ENCODE data around the gene RAC3.

RAC3 gene

GRCh38 chr17:81999976-82000802, 31.3 kb upstream of the RAC3 start:
- no peak for DNase-seq

- DNase-seq = no peak
Measured at GRCh38 chr17:82000803-82001570, 30.5 kb upstream of the RAC3 start.

DNA sequence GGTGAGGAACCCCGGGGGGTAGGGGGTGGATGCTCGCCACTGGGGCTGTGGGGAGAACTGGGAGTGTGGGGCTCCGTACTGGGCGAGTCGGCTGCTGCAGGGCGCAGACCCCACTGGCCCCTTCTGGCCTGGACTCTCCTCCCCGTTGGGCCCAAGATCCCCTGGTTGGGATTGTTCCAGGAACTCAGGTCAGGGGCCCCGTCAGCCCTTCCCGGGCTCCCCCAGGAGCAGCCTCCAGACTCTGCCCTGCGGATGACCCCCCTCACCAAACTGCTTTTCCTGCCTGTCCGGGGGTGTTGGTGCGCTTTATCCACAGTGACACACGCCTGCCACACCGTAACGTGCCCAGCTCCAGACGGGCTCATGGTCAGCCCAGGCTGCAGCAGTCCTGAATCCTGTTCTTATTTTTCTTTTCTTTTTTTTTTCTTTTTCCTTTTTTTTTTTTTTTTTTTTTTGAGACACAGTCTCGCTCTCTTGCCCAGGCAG, 29.9 kb upstream of the RAC3 start:
- no peak for DNase-seq

DNA sequence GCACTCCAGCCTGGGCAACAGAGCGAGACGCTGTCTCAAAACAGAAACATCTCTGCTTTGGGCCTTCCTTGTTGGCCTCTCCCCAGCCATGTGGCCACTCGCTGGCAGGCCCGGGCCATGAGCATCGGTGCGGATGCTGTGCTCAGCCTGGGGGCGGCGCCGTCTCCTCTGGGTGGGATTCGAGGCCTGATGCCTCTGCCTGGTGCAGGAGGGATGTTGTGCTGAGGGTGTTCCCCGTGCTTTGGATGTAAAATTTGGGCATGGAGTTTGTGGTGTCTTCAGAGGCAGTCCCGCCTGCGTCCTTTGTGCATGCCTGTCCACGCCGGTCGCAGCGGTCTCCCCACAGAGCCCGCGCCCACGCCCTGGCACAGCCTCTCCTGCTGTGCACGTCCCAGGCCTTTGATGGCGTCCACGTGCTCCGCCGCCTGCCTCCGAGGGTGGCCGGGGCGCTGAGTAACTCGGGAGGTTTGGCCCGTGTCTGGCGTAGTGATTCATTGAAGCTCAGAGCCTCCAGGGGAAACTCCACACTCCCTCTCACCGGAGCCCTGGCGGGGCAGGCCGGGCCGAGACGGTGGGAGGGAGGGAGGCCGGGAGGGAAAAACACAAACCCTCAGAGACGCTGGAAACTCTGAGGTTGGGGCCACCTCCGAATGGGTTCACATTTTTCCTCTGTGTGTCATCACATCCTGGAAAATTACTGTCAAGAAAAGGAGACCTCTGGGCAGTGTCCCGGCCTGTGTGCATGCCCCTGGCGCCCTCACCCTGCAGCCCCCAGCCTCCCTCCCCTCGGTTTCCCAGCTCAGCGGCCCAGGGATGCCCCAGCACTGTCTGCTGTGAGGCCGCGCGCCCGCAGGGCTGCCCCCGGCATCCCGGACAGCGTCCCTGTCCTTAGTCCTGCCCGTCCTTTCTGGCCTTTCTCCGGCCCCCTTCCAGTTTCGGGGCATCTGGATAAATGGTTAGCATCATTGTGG, 27.8 kb upstream of the RAC3 start:
- DNase-seq = no peak

- DNase-seq = no peak
Measured at GRCh38 chr17:82004517-82005455, 26.7 kb upstream of the RAC3 start.

GRCh38 chr17:82005701-82006348, 25.7 kb upstream of the RAC3 start:
- DNase-seq = no peak

- no peak for DNase-seq
Measured at GRCh38 chr17:82006468-82007227, 24.8 kb upstream of the RAC3 start.

- DNase-seq = no peak
Measured at GRCh38 chr17:82007228-82007494, 24.3 kb upstream of the RAC3 start.

- no peak for DNase-seq
Measured at GRCh38 chr17:82007495-82008257, 23.8 kb upstream of the RAC3 start.

DNA sequence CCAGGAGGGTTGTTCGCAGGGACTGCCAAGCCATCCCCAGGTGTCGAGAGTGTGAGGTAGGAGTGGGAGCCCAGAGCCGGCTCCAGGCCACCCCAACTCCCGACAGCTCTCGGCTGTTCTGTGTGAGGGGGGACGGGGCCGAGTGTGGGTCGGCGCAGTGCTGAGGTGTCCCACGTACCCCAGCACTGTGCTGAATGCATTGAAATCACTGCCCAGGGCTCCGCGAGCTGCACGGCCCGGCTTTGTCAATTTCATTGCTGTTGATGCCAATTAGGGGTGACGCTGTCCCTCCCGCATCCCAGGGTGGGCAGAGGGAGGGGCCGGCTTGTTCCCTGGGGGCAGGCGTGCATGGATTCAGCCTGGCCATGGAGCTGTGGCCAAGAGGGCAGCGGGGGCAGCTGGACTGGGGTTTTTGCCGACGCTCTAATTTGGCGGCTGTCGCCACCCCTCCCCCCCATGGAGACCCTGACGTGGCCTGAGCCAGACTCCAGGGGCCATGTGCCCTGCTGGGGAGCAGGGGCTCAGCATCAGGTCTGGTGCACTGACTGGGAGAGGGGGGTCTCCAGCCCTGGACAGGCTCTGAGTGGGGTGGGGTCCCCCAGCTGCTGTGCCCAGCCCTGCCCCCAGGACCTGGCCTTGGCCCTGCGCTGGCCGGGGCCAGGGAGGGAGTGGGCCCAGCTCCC, 23.1 kb upstream of the RAC3 start:
- DNase-seq = no peak

- DNase-seq = no peak
Measured at GRCh38 chr17:82008941-82009405, 22.5 kb upstream of the RAC3 start.

GRCh38 chr17:82009413-82009812, 22.1 kb upstream of the RAC3 start:
- DNase-seq = no peak

DNA sequence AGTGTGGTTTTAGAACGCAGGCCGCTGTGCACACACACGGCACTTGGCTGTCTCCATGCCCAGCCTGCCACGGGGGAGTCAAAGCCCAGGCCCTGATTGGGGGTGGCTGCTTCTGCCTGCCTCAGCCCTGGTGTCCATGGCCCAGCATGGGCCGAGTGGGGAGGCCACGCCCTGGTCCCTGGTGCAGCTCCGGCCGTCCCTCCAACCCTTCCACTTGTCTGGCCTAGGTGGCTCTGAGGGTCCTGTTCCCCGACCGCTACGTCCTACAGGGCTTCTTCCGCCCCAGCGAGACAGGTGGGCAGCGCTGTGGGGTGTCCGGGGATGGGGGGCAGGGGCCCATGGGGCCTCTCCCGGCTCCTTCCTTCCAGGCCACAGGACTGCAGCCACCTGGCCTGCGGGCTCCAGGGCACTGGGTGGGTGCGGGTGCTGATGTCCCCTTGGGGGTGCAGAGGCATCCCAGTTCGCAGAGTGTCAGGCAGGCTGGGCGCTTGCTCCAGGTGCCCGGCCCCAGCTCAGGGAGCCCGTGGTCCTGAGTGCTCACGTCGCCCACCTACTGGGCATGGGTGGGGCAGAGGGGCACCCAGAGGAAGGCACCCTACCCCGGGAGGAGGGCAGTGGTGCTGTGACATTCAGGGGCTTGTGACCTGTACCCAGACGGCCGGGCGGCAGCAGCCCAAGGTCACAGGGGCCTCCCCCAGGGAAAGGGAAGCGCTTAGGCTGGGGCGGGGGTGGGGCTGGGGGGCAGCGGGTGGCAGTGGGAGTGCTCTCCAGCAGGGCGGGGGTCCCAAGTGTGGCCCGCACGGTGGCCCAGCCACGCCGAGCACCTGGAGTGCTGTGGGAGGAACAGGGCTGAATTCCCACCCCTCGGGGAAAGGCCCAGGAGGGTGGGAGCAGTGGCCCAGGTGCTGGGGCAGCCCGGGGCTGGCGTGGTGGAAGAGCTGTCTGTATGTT, 20.6 kb upstream of the RAC3 start:
- DNase-seq = no peak

DNA sequence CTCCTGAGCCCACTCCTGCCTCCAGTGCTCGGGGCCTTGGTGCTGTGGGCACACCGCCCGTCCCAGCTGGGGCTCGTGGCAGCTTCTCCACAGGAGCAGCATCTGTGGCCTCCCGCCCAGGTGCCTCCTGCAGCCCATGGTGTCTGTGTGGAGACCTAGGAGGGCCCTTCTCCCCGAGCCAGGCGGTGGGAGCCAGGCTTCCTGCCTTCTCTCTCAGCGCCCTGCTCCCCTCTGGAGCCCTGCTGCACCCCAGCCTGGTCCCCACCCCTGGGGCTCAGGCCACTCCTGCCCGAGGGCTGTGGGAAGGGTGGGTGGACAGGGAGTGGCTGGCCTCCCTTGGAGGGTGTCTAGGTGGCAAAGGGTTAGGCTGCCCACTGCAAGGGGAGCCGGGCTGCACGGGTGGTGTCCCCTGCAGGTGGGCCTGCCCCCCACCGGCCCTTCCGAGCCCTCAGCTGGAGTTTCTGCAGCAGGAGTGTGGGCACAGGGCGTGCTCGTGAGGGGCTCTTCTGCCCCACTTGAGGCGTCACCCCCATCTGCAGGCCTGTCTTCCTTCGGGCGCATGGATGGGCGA, 19.8 kb upstream of the RAC3 start:
- DNase-seq = no peak

GRCh38 chr17:82012261-82012639, 19.2 kb upstream of the RAC3 start:
- DNase-seq = no peak

DNA sequence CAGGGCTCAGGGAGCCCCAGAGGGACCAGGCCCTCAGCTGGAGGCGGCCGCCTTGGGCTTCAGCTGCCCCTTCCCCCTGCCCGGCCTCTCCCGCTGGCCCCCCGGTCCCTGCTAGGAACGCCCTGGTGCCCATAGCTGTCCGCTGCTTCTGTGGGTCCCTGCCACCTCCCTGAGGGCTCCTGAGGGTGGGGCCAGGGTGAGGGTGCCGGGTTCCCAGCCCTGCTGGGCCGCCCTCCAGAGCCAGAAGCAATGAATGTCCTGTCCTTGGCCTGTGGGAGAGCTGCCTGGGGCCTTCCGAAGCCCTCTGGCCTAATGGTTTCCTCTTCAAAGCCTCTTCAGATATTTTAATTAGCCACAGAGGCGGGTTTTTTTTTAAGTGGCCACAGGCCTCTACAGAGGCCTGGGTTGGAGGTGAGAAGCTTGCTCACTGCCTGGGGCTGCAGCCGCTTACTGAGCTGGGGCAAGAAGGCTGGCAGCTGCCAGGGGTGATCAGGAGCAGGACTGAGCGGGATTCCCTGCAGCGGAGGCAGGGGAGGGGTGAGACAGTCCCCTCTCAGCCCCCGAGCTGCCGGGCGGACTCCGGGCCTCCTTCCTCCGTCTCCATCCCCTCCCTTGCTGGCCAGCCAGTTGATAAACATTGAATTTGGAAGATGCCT, 18.7 kb upstream of the RAC3 start:
- DNase-seq = no peak

GRCh38 chr17:82013341-82013740, 18.1 kb upstream of the RAC3 start:
- DNase-seq = no peak

All from OCI-M1 (cell line).